Stimulated activated CD8-positive, alpha-beta memory T cell treated with anti-CD3 and anti-CD28 coated beads, Interleukin-12 subunit alpha, Interleukin-12 subunit beta, amount 100 ng/mL, for 4 hours (primary cell): ENCODE measurements around the gene FAM53A.
"Not testable (repeated sequence)": the region's sequence is repeated elsewhere in the genome, so short reads cannot be mapped to it uniquely, and the experiment has no call there.

ENCODE experiments used
- DNase-seq: peaks from one replicate; pipeline ENCODE4 v3.0.0-alpha.2; 2020; ENCODE audit warnings: low read depth

Gene FAM53A

DNA sequence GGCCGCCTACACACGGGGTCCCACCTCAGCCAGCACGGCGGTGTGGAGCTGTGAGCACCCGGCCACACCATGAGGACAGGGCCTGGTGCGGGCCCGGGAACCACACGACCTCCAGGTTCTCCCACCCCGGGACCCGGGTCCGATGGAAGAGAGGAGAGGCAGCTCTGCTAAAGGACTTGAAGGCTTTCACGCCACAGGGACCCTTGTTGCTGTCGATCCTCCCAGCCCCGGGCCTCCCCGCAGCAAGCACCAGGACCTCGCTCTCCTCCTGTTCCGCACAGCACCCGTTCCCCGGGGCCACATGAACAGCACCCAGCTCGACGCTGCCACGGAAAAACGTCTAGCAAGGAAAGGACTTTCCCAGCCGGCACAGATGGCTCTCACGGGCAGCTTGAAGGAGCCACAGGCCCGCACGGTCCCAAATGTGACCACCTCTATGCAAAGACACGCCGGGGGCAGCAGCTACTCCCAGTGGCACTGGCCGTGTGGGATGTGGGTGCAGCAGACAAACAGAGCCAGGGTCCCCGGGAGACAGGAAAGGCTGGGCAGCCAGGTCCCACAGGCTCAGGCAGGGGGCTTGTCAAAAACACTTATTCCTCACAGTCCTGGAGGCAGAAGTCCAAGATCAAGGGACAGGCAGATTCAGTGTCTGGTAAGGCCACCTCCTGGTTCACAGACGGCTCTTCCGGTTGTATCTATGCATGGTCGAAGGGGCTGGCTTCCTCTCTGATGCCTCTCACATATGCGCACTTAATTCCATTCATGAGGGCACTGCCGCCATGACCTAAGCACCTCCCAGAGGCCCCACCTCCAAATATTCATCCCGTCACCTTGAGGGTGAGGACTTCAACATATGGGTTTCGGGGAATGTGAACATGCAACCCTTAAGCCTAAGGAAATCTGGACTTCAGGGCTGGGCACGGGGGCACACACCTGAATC is 24.7 kb downstream of the FAM53A start:
- DNase-seq: no peak

DNA sequence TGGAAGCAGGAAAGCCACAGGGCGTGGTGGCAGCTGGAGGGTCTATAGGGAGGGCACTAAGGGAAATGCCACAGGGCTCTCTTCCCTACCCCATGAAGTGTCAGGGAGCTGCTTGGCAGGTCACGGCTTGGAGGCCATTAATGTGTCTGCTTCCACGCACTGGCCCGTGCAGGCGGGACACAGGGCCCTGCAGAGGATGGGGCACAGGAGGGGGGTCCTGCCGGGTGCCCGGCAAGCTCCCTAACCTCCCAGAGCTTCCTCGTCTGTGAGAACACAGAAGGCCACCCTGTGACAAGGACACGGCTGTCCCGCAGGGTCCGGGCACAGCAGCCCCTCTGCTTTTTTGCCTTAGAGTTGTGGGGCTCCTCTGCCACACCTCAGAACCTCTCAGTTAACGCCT is 25.5 kb downstream of the FAM53A start:
- no peak for DNase-seq

DNA sequence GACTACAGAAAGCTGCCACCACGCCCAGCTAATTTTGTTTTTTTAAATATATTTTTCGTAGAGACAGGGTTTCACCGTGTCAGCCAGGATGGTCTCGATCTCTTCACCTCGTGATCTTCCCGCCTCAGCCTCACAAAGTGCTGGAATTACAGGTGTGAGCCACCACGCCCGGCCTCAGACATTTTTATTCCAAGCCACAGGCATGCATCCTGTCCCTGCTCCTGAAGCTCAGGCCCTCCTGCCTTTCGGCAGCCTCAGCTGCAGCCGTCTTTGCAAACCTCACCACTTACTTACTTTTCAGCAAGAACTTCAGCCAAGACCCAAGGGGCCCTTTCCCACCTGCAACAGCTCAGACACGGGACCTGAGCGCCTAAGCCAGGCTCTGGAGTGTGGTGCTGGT is 26.0 kb downstream of the FAM53A start:
- no peak for DNase-seq

DNA sequence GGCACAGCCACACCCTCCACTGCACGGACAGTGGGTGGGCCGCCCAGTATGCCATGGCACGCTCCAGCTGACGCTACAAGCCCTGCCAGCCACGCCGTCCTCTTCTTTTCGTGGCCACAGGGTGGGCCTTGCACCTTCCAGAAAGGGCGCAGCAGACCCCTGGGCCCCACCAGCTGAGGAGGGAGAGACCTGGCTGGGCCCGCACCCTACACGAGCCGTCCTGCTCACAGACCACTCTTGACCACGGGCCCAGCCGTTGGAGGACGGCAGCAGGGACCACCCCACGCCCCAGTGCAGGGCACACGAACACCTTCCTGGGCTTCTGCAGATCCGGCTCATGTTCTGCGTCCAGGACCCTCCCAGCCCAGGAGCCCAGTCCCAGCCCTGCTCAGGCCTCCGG is 27.1 kb downstream of the FAM53A start:
- no peak for DNase-seq

DNA sequence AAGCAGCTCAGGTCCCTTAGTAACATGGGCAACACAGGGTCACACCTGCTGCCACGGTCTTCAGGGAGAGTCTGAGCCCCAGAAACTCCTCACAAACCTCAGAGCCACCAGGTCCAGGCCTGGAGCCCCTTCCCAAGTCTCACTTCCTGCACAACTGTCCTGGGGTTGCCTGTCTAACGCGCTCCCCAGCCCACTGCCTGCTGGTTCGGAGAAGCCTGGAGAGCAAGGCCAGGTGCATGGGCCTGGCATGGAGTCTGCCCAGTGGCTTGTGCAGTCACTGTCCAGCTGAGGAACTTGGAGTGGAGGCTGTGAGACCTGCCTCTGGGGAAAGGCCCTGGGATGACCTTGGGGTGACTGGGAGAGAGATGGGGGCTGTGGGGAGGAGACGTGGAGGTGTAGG is 28.0 kb downstream of the FAM53A start:
- no peak for DNase-seq

DNA sequence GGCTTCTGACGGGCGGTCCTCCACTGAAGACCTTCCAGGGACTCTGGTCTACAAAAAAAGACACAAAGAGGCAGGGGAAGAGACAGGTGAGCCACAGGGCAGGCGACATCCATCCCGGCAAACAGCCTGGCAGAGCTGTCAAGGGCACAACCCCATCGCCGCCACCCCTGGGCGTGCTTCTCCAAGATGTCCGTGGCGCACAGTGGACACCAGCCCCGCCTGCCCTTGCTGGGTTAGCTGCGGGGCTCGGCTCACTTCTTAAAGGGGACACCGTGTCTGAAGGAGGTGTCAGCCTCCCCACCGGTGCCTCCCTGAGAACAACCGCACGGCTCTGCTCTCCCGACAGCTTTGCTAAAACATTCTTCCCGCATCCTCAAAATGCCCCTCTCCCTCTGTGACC is 28.4 kb downstream of the FAM53A start:
- no peak for DNase-seq

DNA sequence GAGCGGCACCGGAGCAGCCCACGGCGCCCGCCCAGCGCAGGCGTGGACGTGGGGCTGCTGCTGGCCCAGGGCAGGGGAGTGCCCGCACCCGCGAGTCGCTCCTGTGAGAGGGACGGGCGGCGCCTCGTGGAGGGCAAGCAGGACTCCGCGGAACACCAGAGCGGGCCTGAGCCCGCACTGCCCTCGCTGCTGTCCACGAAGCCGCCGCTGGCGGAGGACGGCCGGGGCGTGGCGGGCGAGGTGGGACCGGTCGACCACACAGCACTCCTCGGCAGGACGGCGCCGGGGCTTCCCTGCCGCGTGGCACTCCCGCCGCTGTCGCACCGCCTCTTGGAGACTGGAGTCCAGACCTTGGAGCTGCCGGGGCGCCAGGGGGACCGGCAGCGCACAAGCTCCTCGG is 29.0 kb downstream of the FAM53A start:
- no peak for DNase-seq

DNA sequence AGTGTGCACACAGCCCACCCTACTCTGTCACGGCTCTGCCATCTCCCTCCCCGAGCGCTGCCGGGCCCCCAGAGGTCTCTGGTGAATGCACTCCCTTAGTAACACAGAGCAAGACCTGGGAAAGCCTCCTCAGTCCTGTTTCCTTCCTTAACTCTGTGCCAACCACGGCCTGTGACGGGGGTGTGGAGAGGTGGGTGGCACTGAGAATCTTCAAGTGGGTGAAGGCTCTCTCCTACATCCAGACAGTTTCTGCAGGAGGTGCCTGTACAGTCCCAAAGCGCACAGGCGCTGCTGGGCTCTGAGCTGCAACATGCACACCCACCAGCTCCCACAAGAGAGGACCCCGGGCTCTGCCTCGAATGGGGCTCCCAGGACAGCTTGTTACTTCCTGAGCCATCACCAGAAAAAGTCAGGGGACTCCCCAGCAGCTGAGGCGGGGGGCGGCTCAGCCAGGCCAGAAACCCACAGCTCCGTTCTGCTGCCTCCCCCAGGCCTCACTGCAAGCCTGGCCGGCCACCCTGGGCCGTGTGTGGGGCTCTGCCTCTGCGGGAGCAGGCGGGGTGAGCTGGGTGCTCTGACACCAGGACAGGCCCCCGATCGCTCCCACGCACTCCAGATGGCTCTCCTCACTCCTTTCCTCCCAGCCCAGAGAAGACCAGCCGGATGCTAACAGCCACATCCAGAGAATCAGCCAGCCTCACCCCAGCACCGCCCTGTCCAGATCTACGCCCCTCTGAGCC is 29.7 kb downstream of the FAM53A start:
- no peak for DNase-seq

DNA sequence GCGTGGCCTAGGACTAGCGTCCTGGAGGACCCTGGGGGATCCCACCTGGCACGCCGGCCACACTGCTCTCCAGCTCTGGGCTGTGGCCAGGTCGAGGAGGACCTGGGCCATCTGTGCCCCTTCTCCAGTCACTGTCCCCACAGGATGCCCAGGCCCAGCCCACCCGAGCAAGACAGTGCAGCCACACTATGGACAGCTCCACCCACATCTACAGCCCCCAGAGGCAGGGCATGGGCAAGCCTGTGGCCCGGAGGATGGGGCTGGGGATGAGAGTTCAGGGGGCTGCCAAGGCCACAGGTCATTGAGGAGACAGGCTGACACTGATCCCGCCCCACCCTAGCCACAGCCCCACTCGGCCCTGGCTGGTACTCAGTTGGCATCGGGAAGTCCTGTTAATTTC is 30.3 kb downstream of the FAM53A start:
- DNase-seq: no peak

DNA sequence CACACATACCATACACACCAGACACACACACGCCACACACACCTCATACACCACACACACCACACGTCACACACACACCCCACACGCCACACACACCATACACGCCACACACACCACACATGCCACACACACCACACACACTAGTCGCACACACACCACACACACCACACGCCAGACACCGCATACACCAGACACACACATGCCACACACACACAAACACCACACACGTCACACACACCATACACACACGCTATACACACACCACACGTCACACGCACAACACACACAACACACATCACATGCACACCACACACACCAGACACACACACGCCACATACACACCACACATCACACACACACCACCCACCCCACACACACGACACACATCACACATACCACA is 32.0 kb downstream of the FAM53A start:
- DNase-seq: no peak

DNA sequence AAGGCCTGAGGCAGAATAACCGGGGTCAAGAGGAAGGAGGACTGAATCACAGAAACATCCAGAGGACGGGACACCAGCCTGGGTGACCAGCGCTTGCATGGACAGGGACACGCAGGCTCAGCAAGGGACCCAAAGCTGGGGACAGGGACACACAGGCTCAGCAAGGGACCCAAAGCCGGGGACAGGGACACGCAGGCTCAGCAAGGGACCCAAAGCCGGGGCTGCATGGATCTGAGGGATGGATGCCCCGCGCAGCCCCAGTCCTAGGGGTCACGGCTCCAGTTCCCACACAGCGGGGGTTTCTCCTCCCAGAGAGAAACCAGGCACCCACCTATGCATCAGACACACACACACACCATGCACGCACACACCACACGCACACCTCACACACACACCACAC is 32.5 kb downstream of the FAM53A start:
- no peak for DNase-seq

DNA sequence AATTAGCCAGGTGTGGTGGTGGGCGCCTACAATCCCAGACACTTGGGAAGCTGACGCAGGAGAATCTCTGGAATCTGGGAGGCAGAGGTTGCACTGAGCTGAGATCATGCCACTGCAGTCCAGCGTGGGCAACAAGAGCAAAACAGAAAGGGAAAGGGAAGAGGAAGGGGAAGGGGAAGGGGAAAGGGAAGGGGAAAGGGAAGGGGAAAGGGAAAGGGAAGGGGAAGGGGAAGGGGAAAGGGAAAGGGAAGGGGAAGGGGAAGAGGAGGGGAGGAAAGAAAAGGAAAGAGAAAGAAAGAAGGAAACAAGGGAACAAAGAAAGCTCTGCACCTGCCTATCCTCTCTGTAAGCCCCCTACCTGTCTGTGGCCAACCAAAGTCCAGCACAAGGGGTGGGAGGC is 35.2 kb downstream of the FAM53A start:
- DNase-seq: no peak

DNA sequence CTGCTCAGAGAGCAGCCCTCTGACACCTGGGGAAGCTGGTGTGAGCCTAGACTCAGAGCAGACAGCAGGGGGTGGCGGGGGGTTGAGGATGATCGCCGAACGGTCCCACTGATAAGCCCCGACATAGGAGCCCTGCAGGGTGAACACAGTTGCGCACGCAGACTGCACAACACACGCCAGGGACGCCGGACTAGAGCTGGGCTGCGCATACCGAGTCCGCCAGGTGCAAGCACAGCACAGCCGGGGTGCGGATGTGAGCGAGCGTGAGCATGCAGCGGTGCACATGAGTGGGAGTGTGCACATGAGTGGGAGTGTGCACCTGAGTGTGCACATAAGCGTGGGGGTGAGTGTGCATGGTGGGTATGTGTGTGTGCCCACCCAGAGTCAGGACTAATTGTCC is 36.7 kb downstream of the FAM53A start:
- DNase-seq: no peak

DNA sequence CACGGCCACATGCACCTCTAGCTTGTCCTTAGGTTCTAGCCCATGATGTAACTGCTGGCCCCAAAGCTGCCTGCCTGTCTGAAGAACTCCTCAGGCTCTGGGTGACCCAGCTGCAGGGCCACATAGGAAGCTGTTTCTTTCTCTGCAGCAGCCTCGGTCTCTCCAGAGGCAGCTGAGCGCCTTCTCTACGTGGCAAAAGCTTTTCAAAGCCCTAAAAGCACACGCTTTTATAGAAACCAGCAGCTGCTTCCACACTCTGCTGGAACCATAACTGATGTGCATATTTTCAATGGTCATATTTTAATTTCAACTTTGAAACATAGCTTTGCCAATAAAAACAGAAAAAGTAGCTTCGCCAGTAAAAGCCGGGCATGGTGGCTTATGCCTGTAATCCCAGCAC is 37.4 kb downstream of the FAM53A start:
- no peak for DNase-seq

DNA sequence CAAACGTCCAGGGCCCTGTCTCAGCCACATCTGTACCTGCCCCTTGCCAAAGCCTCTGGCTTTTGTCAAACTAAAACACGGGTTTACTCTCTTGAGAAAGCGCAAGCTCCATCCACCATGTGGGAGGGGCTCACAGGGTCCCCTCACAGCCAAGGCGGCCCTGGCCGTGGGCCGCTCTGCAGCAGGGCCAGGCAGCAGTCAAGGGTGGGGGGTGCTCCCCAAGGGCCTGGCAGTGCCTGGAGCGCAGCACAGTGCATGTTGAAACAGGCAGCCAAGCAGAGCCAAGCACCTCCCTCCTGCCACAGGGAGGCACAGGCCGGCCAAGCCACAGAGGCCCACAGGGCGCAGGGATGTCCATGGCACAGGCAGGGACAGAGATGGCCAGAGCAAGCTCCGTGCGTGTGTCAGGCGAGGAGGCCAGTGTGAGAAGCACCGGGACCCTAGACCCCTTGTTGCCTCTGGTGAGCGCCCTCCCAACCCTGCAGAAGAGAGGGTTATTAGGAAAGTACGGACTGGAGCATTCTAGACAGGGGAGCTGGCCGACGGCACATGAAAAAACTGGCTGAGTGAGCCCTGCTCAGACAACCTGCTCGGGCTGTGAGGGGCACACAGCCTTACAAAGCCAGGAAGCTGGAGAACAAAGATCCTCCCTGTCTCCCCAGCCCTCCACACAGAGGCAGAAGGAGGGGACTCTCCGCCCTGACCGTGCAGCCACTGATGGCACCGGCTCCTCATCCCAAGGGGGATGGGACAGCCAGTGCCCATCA is 39.0 kb downstream of the FAM53A start:
- no peak for DNase-seq

DNA sequence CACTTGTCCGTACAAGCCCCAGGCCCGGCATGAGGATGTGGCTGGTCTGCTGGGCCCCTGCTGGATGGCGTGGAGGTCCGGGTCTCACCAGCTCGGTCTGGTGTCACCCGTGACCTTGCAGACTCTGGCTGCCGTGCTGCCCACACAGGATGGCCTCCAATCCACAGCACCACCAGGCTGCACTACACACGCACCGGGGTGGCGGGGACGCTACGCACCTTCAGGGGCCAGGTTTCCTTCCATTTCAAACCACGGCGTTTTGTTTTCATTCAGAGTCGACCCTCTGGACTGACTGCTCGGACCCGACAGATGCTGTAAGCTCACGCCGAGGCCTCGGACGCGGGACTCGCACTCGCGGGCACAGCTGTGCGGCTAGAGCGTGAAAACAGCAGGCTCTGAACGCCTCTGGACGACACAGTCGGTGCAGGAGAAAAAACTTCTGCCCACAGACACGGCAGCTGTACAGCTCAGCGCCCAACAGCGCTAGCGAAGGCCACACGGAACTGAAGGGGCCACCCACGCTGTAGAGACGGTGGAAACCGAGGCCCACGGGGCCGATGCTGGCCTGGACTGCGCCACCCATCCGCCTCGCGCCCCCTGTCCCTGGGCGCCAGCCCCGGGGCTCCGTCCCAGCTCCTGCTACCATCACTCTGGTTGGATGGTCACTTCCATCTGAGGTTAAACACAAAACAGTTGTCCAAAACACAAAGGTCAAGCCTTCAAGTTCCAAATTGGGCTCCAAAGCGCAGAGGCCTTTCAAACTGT is 40.0 kb downstream of the FAM53A start:
- no peak for DNase-seq

DNA sequence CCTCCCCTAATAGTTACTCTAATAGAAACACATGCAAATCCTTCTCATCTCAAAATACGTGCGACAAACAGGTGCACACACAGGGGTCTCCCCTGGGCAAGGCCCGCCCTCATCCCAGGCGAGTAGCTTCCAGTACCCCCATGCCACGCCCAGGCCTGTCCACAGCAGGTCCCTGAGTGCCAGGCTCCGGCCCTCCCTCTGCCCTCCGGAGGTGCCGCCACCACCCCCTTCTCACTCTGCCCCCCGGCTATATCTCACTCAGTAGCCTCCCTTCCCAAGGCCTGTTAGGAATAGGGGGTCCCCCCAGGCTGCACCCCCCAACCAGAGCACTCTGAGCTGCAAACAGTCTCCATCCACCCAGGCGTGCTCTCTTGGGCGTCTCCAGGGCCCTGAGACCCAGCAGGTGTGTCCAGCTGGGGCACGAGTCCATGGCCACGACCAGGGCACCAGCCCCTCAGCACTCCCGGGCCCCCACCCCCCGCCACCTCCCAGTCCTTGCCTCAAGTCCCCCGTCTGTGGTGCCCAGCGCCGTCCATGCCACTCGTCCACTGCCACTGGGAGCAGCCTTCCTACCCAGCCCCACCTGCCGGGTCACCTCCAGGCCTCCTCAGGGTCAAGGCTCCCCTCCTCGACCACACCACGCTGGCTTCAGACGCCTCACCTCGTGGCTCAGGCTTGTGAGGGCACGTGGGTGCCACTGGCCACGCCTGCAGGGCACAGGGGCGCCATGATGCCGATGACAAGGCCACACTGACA is 41.7 kb downstream of the FAM53A start:
- no peak for DNase-seq

DNA sequence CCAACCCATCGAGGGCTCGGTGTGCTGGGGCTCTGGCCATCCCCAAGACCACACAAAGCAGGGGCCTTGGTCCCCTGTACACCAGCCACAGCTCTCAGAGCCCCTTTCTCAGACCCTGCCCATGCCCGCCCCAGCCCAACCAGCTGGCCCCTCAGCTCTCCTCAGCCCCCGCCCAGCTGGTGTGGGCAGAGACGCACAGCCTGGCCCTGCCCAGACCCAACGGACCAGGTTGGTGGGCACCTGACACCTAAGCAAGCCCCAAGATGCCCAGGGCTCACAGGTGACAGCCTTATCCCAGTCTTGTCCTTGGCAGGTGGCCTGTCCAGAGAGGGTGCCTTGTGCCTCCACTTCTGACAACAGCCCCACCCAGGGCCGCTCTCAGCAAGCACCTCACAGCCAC is 42.4 kb downstream of the FAM53A start:
- DNase-seq: no peak

DNA sequence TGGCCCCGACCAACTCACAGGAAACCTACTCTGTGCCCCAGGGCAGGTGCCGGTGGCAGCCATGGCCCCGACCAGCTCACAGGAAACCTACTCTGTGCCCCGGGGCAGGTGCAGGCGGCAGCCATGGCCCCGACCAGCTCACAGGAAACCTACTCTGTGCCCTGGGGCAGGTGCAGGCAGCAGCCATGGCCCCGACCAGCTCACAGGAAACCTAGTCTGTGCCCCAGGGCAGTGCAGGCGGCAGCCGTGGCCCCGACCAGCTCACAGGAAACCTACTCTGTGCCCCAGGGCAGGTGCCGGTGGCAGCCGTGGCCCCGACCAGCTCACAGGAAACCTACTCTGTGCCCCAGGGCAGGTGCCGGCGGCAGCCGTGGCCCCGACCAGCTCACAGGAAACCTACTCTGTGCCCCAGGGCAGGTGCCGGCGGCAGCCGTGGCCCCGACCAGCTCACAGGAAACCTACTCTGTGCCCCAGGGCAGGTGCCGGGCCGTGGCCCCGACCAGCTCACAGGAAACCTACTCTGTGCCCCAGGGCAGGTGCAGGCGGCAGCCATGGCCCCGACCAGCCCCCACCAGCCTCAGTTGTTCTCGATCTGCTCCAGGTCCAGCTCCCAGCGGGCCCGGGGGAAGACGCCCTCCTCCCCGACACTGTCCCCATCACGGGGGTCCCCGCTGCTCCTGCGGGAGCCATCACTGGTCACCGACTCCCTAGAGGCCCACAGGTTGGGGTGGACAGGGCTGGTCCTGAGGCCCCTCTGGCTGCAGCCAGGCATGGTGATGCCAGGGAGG is 43.2 kb downstream of the FAM53A start:
- DNase-seq: not testable (repeated sequence)

DNA sequence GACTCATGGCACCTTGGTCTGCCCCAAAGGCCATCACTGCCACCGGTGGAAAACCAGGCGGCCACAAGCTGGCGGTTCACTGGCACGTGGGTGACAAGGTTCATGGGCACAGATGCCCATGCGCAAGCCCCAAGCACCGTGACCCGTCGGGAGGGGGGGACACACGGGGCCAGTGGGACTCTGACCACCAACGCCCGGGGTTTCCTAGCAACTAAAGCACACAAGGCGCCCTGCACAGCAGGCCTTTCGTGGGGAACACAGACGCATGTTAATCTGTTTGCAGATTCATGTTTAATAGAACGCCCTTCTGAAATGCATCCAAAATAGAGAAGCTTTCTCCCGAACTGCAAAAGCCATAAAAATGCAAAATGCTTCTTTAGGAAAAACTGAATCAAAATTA is 43.9 kb downstream of the FAM53A start:
- DNase-seq: no peak
